ENCODE results near the gene TCAIM. TPM values are rescaled to one million over a fixed set of nuclear protein-coding genes. Genes with fewer than 3 reads are reported as not detected.

Gene TCAIM
- total RNA-seq, result 10 to 100 TPM; 14.8 to 17.0 TPM

- ATAC-seq (peak; percentile 98), DNase-seq (peak; percentile 99)
- peaks cover 3% of the 10 kb centered on the region for H3K36me3 Mint-ChIP-seq (ENCODE audit: low read depth)
- H3K27ac Mint-ChIP-seq, result peak within 1 kb of the TSS; percentile 98
- H3K4me1 Mint-ChIP-seq, result peaks cover 18% of the 10 kb centered on the region
- H3K27me3 Mint-ChIP-seq, result peaks cover 3% of the 10 kb centered on the region
- H3K9me3 Mint-ChIP-seq (ENCODE audit: low read depth), result no peaks in the 10 kb centered on the region
- intact Hi-C loops (cut with DNase I, micrococcal nuclease), result loop anchor here (1.0 to 5.0 kb wide), 13 partner anchors 101 to 1534 kb away; partner anchors contain the start of genes EXOSC7 (in 2 of the 2), ZDHHC3 (in 2 of the 2), ABHD5 (in 1 of the 2) and HIGD1A (in 1 of the 2)
- H3K4me3 Mint-ChIP-seq, result peak within 1 kb of the TSS; percentile 90
- POLR2A ChIA-PET, result interaction anchor here (0.6 to 2.1 kb wide), 4 partner anchors 9 to 647 kb away, joined by 3 to 6 read pairs (median 4); no protein-coding TSS in a partner anchor
- CTCF ChIA-PET, result interaction anchor here (0.7 to 3.6 kb wide), 5 partner anchors 15 to 935 kb away, joined by 3 to 16 read pairs (median 3); no protein-coding TSS in a partner anchor
These were observed at the start of gene TCAIM for GRCh38 chr3:44338010-44338827. Gene TCAIM, plus strand, starts transcription at chr3:44338766. Its CDS starts 16,017 bp downstream, at chr3:44354783.

- DNase-seq (no peak), ATAC-seq (no peak)
- Mint-ChIP-seq H3K36me3 (ENCODE audit: low read depth) (no peaks in the 10 kb centered on the region), H3K27me3 (peaks cover 8% of the 10 kb centered on the region), H3K27ac (no peak overlapping the region), H3K4me3 (no peak overlapping the region), H3K9me3 (ENCODE audit: low read depth) (no peaks in the 10 kb centered on the region), H3K4me1 (no peaks in the 10 kb centered on the region)
- POLR2A ChIA-PET, result no interaction called here
- CTCF ChIA-PET, result interaction anchor here (0.6 to 1.0 kb wide), 2 partner anchors 11 to 1370 kb away, joined by 3 to 4 read pairs; no protein-coding TSS in a partner anchor
- intact Hi-C loops (cut with DNase I, micrococcal nuclease), result no loop called here
These were observed 48.6 kb upstream of the TCAIM start for GRCh38 chr3:44289882-44290462.

GRCh38 chr3:44292276-44292675 lies 46.3 kb upstream of the TCAIM start:
- H3K4me3 Mint-ChIP-seq, result no peak overlapping the region
- DNase-seq, result no peak
- H3K4me1 Mint-ChIP-seq, result no peaks in the 10 kb centered on the region
- no peak overlapping the region for H3K27ac Mint-ChIP-seq
- no peaks in the 10 kb centered on the region for H3K9me3 Mint-ChIP-seq (ENCODE audit: low read depth)
- POLR2A ChIA-PET, result no interaction called here
- H3K27me3 Mint-ChIP-seq, result peaks cover 10% of the 10 kb centered on the region
- H3K36me3 Mint-ChIP-seq (ENCODE audit: low read depth), result no peaks in the 10 kb centered on the region
- no peak for ATAC-seq
- intact Hi-C loops (cut with DNase I, micrococcal nuclease), result no loop called here
- CTCF ChIA-PET, result interaction anchor here (0.8 kb wide), 1 partner anchor 11 kb away, joined by 3 read pairs; no protein-coding TSS in a partner anchor

- Mint-ChIP-seq H3K27ac (no peak overlapping the region), H3K4me3 (no peak overlapping the region), H3K27me3 (peaks cover 10% of the 10 kb centered on the region), H3K36me3 (ENCODE audit: low read depth) (no peaks in the 10 kb centered on the region), H3K4me1 (no peaks in the 10 kb centered on the region), H3K9me3 (ENCODE audit: low read depth) (no peaks in the 10 kb centered on the region)
- intact Hi-C loops (cut with DNase I, micrococcal nuclease), result no loop called here
- ChIA-PET POLR2A (no interaction called here), CTCF (interaction anchor here (0.8 kb wide), 1 partner anchor 10 kb away, joined by 3 read pairs; no protein-coding TSS in a partner anchor)
- DNase-seq, result no peak
- no peak for ATAC-seq
These were observed 45.6 kb upstream of the TCAIM start for GRCh38 chr3:44292947-44293346.

- Mint-ChIP-seq H3K9me3 (ENCODE audit: low read depth) (no peaks in the 10 kb centered on the region), H3K4me1 (peaks cover 6% of the 10 kb centered on the region), H3K36me3 (ENCODE audit: low read depth) (no peaks in the 10 kb centered on the region), H3K4me3 (no peak overlapping the region), H3K27me3 (peaks cover 4% of the 10 kb centered on the region), H3K27ac (no peak overlapping the region)
- no peak for ATAC-seq
- ChIA-PET POLR2A (no interaction called here), CTCF (interaction anchor here (1.6 kb wide), 1 partner anchor 61 kb away, joined by 4 read pairs; no protein-coding TSS in a partner anchor)
- intact Hi-C loops (cut with DNase I, micrococcal nuclease), result no loop called here
- no peak for DNase-seq
These were observed 41.3 kb upstream of the TCAIM start for GRCh38 chr3:44297255-44297654.

GRCh38 chr3:44301746-44302145 lies 36.8 kb upstream of the TCAIM start:
- H3K36me3 Mint-ChIP-seq (ENCODE audit: low read depth), result no peaks in the 10 kb centered on the region
- no peak for ATAC-seq
- H3K4me3 Mint-ChIP-seq, result no peak overlapping the region
- peaks cover 6% of the 10 kb centered on the region for H3K27me3 Mint-ChIP-seq
- ChIA-PET CTCF (interaction anchor here (0.8 kb wide), 1 partner anchor 11 kb away, joined by 4 read pairs; no protein-coding TSS in a partner anchor), POLR2A (no interaction called here)
- intact Hi-C loops (cut with DNase I, micrococcal nuclease), result no loop called here
- peaks cover 6% of the 10 kb centered on the region for H3K4me1 Mint-ChIP-seq
- no peak for DNase-seq
- no peaks in the 10 kb centered on the region for H3K9me3 Mint-ChIP-seq (ENCODE audit: low read depth)
- H3K27ac Mint-ChIP-seq, result no peak overlapping the region

- ChIA-PET POLR2A (no interaction called here), CTCF (no interaction called here)
- Mint-ChIP-seq H3K27me3 (peaks cover 8% of the 10 kb centered on the region), H3K4me3 (no peak overlapping the region), H3K4me1 (no peaks in the 10 kb centered on the region), H3K36me3 (ENCODE audit: low read depth) (no peaks in the 10 kb centered on the region), H3K27ac (no peak overlapping the region), H3K9me3 (ENCODE audit: low read depth) (no peaks in the 10 kb centered on the region)
- no peak for DNase-seq
- intact Hi-C loops (cut with DNase I, micrococcal nuclease), result no loop called here
- no peak for ATAC-seq
These were observed 29.1 kb upstream of the TCAIM start for GRCh38 chr3:44309500-44309899.

GRCh38 chr3:44318891-44319311 lies 19.7 kb upstream of the TCAIM start:
- H3K4me3 Mint-ChIP-seq, result no peak overlapping the region
- intact Hi-C loops (cut with DNase I, micrococcal nuclease), result no loop called here
- DNase-seq (peak; percentile 9), ATAC-seq (no peak)
- peaks cover 4% of the 10 kb centered on the region for H3K27me3 Mint-ChIP-seq
- no peaks in the 10 kb centered on the region for H3K9me3 Mint-ChIP-seq (ENCODE audit: low read depth)
- no peaks in the 10 kb centered on the region for H3K4me1 Mint-ChIP-seq
- ChIA-PET CTCF (no interaction called here), POLR2A (no interaction called here)
- H3K36me3 Mint-ChIP-seq (ENCODE audit: low read depth), result no peaks in the 10 kb centered on the region
- H3K27ac Mint-ChIP-seq, result no peak overlapping the region

GRCh38 chr3:44321335-44321734 lies 17.2 kb upstream of the TCAIM start:
- no peaks in the 10 kb centered on the region for H3K36me3 Mint-ChIP-seq (ENCODE audit: low read depth)
- no peaks in the 10 kb centered on the region for H3K9me3 Mint-ChIP-seq (ENCODE audit: low read depth)
- H3K27me3 Mint-ChIP-seq, result peaks cover 4% of the 10 kb centered on the region
- ChIA-PET POLR2A (no interaction called here), CTCF (interaction anchor here (1.6 to 3.5 kb wide), 2 partner anchors 7 to 17 kb away, joined by 4 to 16 read pairs; partner anchors contain the start of gene TCAIM)
- intact Hi-C loops (cut with DNase I, micrococcal nuclease), result loop anchor here (5.0 kb wide), 2 partner anchors 191 to 211 kb away; no protein-coding TSS in a partner anchor
- no peak overlapping the region for H3K27ac Mint-ChIP-seq
- DNase-seq, result no peak
- ATAC-seq, result no peak
- no peaks in the 10 kb centered on the region for H3K4me1 Mint-ChIP-seq
- no peak overlapping the region for H3K4me3 Mint-ChIP-seq

GRCh38 chr3:44323341-44323955 lies 15.1 kb upstream of the TCAIM start:
- H3K9me3 Mint-ChIP-seq (ENCODE audit: low read depth), result no peaks in the 10 kb centered on the region
- no peak for ATAC-seq
- peaks cover 2% of the 10 kb centered on the region for H3K27me3 Mint-ChIP-seq
- ChIA-PET POLR2A (no interaction called here), CTCF (interaction anchor here (0.6 to 3.5 kb wide), 8 partner anchors 9 to 182 kb away, joined by 3 to 16 read pairs (median 4); partner anchors contain the start of gene TCAIM)
- no peak overlapping the region for H3K4me3 Mint-ChIP-seq
- intact Hi-C loops (cut with DNase I, micrococcal nuclease), result loop anchor here (1.0 to 5.0 kb wide), 4 partner anchors 188 to 591 kb away; no protein-coding TSS in a partner anchor
- H3K4me1 Mint-ChIP-seq, result no peaks in the 10 kb centered on the region
- DNase-seq, result peak; percentile 75
- H3K27ac Mint-ChIP-seq, result no peak overlapping the region
- no peaks in the 10 kb centered on the region for H3K36me3 Mint-ChIP-seq (ENCODE audit: low read depth)

GRCh38 chr3:44324584-44324983 lies 14.0 kb upstream of the TCAIM start:
- ChIA-PET POLR2A (no interaction called here), CTCF (interaction anchor here (0.9 to 3.5 kb wide), 5 partner anchors 14 to 205 kb away, joined by 3 to 16 read pairs (median 3); partner anchors contain the start of gene TCAIM)
- no peak for ATAC-seq
- Mint-ChIP-seq H3K9me3 (ENCODE audit: low read depth) (no peaks in the 10 kb centered on the region), H3K4me3 (no peak overlapping the region), H3K27ac (no peak overlapping the region), H3K4me1 (no peaks in the 10 kb centered on the region), H3K27me3 (peaks cover 4% of the 10 kb centered on the region), H3K36me3 (ENCODE audit: low read depth) (no peaks in the 10 kb centered on the region)
- DNase-seq, result no peak
- intact Hi-C loops (cut with DNase I, micrococcal nuclease), result loop anchor here (5.0 kb wide), 2 partner anchors 188 to 208 kb away; no protein-coding TSS in a partner anchor

All from activated CD4-positive, alpha-beta T cell treated with anti-CD3 and anti-CD28 coated beads for 36 hours (primary cell).